Activated naive CD4-positive, alpha-beta T cell treated with anti-CD3 and anti-CD28 coated beads, Interleukin-2, amount 50 U/mL, for 16 hours (primary cell): Measurements from ENCODE around the gene FBXO38.
"Not testable (repeated sequence)": the region's sequence is repeated elsewhere in the genome, so short reads cannot be mapped to it uniquely, and the experiment has no call there.

Experiments used
- DNase-seq: peaks from one replicate; pipeline ENCODE4 v3.0.0-alpha.2; 2020

Gene FBXO38

DNA sequence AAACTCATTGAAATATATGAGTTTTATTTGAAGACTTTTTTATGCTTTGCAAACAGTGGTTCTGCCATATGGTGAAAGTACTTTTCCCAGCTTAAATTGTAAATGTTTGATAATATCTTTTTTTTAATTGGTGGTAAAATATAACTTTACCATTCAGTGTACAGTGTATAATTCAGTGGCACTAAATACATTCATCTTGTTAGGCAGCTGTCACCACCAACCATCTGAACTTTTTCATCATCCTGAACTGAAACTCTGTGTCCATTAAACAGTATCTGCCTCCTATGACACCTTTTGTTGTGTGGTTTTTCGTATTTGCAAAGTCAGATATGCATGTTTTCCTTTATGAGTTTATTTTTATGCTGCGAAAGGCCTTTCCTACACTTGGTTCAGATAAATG is 45.1 kb downstream of the FBXO38 start:
- no peak for DNase-seq

DNA sequence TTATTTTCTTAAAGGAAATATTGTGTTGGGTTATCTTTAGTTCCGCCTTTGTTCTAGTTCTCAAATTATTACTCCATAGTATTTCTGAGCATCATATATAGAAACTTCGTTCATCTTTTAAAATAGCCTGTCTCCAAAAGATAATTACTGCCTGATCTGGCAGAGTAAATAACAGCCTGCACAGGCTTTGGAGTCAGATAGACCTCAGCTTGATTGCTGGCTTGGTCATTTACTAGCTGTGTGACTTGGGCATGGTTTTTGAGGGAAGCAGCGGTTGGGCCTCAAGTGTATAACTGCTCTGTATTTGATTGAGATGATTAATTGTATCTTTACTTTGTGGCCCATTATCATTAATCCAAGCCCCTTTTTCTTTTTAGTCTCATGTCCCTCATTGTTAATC is 50.1 kb downstream of the FBXO38 start:
- DNase-seq, result no peak

DNA sequence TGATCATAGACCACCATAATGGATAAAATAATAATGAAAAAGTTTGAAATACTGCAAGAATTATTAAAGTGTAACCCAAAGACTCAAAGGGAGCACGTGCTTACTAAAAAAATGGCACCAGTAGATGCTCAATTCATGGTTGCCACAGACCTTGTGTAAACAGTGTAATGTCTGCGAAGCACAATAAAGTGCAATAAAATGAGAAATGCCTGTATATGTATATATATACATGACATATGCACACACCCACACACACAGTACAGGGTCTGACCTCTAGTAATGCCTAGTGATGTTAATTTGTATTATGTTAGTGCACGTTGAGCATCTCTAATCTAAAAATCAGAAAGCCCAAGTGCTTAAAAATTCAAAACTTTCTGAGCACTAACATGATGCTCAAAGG is 52.3 kb downstream of the FBXO38 start:
- no peak for DNase-seq

DNA sequence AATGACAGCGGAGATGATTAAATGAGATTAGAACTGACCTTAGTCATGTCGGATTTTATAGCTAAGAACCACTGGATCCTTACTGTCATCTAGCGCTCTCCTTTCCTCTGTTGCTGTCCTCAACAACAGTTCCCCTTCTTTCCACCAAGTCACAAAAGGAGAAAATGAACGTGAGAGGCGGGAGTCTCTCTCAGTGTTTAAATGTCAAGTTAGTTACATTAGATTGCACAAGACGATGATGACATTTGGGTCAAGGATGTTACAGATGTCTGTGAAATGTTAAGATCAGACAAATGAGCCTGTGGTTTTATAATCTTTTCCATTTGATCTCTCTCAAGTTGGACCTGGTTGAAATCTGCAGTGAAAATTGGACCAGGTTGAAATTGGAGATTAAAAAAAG is 53.5 kb downstream of the FBXO38 start:
- no peak for DNase-seq

DNA sequence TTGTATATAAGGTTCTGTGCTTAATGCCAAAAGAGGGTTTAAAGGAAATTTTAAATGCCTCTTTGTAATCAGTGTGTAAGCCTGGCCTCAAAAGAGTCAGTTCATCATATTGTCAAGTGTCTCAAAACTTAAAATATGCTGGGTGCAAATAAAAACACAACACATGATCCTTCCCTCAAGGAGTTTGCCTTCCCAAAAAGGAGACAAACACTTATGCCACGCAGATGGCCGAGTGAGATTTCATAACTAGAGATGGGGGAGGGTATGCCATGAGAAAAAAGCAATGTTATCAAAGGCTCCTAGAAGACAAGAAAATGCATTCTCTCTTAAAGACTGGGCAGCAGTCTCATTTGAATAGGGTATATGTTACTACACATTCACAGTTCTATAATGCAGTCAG is 55.2 kb downstream of the FBXO38 start:
- DNase-seq, result no peak

DNA sequence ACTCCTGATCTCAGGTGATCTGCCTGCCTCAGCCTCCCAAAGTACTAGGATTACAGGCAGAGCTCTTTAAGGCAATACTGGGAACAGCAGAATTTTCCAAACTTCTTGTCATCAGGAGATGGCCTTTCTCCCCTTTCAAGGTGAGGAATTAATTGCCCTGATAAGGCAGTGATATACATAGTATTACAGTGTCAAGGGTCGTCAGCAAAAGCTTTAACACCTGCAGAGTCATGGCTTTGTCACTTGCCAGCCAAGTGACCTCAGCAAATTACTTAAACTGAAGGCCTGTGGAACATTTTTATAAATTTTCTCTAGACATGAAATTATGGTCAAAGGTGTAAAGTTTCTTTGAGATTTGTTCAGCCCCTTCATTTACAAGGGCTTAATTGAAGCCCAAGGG is 59.5 kb downstream of the FBXO38 start:
- no peak for DNase-seq

DNA sequence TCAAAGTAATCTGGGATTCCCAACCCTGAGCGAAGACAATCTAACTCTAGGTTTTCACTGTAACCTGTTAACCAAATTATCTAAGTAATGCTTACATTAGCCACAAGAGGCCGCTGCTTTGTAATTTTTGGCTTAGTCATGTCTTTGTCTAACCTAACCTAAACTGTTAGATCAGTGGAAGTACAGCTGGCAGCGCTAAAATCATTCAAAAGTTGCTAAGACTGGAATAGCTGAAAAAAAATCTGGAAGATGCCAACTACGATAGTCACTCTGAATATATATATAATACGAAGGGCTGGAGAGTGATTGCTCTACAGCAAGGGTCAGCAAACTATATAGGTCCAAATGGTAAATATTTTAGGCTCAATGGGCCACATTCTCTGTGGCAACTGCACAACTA is 60.2 kb downstream of the FBXO38 start:
- DNase-seq, result peak; percentile 18

DNA sequence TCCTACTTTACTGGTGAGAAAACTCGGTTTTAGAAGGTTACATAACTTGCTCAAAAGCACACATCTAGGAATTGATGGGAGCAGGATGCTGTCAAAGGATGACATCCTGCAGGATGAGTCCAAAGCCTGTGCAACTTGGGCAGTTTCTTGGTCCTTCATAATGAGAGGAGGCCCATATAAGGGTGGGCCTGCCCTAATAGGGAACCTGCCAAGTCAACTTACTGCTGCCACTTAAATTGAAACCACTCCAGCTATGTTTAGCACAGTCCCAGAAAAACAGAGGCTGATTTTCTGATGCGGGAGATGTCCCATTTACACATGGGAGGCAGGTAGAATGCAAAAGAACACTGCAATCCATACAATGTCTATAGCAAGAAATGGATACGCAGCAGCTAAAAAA is 61.8 kb downstream of the FBXO38 start:
- DNase-seq, result no peak

DNA sequence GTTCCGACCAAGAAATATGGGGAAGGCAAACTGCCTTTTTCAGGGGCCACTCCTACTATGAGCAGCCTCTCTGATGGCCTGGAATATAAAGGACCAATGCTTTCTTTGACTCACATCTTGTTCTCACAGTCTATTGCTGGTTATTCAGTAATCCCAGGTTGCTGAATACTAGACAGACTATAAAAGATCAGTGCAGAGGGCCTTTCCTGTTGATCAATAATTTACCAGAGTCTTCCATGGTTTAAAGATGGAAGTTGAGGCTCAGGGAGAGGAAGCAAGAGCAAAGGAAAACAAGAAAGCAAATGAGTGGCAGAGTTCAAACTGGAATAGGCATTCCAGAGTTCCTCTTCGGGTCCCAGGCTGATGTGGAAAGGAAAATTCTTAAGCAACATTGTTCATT is 62.9 kb downstream of the FBXO38 start:
- no peak for DNase-seq

DNA sequence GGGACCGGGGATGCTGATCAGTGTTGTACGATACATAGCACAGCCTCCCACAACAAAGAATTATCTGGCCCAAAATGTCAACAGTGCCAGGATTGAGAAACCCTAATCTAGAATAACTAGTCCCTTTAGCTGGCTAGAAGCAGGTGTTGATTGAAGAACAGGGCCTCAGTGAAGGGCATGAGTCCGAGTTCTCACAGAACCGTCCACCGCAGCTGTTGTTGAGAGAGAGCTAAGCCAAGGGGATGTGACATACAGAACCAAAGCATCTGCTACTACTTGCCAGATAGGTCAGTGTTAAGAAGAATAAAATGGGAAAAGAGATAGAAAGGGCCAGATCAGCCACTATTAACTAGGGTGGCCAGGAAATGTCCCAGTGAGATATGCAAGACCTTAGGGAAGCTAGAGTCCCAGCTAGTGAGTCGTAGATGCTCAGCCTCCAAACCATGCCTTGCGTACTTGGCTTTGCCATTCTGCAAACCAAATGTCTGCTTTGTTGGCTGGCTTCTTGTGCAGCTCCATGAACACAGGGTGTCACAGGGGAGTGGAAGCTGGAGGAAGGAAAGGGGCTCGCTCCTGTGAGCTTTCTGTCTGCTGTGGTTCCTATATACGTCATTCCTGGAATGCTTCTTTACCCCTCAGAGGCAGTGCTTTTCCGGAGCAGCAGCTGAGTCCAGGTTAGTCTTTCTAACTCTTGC is 68.9 kb downstream of the FBXO38 start:
- DNase-seq, result no peak

DNA sequence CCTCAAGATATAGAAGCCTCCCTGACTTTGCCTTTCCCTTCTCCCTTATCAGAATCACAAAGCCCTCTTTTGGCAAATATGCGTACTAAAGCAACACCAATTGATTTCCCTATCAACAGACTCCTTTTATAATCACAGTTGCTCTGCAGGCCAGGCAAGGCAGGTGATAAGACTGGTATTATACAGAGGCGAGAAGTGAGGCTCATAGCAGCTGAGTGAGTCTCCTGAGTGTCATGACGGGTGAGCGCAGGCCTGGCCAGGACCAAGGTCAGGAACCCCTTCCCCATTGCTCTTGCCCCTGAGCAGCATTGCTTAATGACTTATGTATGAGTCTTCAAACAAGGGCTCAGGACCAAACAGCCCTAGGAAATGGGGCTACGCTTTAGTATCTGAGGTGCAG is 70.8 kb downstream of the FBXO38 start:
- DNase-seq, result no peak

DNA sequence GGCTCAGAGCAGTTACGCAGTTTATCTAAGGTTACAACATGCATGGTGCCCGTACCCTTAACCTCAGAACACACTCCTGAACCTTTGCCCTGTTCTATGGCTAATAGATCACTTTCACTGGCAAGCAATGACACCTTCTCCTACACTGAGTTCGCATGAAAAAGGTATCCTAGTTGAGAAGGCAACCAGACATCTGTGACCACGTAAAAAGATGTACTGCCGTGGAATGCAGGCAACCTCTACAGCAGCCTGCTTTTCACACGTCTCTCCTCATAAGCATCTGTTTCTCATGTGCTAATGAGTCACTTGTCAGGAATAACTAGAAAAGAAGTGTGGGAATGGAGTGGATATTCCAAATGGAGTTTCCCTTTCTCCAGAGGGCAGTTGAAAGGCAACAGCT is 71.4 kb downstream of the FBXO38 start:
- no peak for DNase-seq

DNA sequence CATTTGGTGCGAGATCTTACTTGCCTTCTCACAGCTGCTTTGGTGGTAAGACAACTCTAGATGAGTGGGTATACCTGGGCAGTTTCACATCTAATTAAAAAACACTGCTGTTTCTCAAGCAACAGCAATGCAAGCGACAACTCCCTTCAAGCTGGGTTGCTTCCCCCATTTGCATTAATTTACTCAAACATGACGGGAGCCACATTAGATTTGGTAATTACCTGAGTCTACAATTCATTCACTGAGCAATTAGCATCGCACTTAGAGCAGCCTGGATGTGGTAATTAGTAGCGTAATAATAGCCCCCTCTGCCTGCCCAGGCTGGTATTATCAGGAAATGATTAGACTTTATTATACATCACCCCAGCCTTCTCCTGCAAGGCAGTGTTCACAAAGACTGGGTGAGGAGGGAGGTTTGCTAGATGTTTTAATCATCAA is 73.4 kb downstream of the FBXO38 start:
- DNase-seq, result peak; percentile 13

DNA sequence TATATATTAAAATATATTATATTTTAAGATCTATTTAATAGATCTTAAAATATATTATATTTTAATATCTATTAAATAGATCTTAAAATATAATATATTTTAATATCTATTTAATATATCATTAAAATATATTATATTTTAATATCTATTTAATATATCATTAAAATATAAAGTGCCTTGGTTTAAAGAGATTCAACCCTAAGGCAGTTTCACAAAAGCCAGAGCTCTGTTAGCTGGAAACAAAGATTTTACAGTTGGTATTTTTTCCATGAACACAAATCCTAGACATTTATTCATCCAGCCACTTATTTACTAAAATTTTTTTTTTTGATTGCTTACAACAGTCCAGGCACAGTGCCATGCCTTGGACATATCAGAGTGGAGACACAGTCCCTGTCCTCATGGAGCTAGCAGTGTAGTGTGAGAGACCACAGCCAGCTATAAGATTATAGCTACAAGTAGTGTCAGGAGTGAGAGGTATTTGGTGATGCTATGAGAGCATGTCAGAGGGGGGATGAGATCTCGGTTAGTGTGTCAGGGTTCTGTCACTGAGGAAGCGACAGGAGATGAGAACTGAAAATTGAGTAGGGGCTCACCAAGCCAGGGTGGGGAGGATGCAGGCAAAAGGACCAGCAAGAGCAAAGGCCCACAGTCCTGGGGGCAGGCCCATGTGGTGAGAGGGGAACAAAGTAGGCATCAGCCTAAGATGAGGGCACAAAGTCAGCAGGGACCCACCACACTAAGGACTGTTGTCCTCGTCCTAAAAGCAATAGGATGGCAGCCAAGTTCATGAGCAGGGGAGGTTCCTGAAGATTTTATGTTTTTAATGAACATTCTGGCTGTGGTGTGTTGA is 74.5 kb downstream of the FBXO38 start:
- DNase-seq, result no peak

DNA sequence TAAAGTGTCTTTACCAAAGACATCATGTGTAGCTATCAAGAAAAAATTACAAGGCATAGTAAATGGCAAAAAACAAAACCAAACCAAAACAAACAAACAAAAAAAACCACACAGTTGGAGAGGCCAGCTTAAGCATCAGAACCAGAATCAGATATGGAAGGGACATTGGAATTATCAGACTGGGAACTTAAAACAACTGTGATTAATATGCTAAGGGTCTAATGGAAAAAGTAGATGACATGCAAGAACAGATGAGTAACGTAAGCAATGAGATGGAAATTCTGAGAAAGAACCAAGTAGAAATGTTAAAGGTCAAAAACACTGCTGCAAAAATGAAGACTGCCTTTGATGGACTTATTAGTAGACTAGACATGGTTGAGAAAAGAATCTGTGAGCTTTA is 75.9 kb downstream of the FBXO38 start:
- DNase-seq, result no peak

DNA sequence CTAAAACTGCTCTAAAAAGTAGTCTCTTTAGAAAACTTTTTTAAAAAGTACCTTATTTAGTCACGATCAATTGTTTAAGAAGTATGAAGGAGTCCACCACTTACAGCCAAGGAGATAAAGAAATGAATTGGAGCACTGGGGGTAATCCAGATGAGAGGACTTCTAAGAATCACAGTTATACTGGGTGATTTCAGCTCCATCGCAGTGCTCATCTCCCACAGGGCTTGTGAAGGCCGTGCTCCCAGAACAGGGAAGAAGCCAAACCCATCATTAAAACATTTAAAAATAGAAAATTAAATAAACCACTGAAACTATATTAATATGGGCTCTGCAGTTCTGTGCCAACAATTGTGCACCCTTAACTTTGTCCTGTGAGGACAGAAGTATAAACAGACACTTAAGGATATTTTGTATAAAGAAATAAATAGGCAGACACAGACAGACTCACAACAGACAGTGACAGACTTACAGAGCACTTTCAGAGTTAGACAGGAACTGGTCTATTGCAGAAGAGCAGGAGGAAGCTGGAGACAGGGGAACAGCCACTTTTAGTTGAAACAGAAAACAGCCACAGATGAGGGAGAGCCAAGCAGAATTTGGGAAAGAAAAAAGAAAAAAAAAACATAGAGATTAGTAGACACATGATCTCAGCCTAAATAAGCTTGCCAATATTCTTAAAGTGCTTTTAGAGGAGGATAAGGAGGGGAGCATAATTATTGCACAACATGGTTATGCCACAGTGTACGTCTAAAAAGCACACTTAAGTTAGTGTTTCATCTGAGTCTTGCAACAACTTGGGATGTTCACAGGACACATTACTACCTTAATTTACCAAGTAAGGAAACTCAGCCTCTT is 81.8 kb downstream of the FBXO38 start:
- DNase-seq, result no peak

DNA sequence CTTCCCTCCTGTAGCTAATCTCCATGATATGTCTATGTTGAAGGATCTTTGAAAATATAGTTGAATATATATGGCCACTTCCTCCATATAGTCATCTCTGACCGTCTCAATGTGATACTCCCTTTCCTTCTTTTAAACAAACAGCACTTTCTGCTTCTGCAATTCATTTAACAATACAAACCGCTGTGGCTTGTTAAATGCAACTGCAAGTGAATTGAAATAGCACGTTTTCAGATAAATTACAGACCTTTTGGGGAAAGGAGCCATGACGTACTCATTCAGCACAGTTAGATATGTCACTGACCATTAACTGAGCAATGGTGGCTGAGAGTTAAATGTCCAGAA is 82.5 kb downstream of the FBXO38 start:
- no peak for DNase-seq

DNA sequence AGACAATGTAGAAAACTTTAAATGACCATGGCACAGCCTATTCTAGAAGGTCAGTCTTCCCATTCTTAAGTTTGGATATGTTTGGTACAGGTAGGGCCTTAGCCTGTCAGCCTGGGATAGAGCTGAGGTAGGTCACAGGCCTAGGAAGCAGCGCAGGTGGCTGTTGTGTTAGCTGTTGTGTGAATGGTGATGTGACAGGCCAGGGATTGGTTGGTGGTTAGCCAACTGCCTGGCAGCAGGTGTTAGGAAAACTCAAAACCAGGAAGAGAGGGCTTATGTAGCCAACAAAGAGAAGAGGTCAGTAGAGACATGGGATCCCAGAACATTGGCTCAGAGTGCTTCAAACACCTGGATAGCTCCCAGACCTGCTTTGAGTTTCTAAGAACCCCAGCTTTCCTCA is 84.2 kb downstream of the FBXO38 start:
- DNase-seq, result no peak

DNA sequence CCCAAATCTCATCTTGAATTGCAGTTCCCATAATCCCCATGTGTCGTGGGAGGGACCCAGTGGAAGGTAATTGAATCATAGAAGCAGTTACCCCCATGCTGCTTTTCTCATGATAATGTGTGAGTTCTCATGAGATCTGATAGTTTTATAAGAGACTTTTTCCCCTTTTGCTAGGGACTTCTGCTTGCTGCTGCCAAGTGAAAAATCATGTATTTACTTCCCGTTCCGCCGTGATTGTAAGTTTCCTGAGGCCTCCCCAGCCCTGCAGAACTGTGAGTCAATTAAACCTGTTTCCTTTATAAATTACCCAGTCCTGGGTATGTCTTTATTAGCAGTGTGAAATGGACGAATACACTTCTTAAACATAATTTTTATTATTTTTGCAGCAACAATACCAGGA is 85.0 kb downstream of the FBXO38 start:
- DNase-seq, result not testable (repeated sequence)

DNA sequence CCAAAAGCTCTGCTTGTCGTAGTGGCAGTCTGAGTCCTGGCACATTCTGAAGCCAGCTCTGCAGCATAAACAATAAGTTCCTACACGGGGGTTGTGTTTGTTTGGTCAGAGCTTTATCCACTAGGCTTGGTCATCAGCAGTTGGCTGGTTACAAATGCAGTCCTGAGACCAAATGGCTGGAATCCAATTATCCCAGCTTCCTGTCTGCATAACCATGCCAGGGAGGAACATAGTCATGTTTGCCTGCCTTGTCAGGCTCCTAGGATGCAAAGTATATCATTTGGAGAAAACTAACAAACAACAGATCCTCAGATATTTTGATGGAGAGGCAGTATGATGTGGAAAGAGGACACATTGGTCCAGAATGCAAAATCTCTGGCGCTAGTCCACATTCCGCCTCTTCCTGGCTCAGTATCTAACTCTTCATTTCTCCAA is 85.8 kb downstream of the FBXO38 start:
- no peak for DNase-seq

DNA sequence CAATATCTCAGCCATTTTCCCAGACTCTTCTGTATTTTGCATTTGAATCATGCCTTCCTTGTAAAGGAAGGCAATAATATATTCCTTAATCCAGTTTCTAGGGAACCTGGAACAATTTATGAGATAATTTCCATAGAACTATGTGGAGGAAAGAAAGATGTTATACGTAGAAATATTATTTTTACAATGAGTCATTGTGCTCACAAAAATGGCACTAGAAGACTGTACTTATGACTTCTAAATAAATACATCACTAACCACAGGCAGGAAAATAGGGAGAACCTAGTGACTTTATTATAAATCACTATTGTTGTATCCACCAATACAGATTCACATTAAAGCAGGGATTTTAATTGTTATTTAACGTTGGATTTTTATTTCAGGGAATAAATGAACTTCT is 87.6 kb downstream of the FBXO38 start:
- DNase-seq, result no peak

DNA sequence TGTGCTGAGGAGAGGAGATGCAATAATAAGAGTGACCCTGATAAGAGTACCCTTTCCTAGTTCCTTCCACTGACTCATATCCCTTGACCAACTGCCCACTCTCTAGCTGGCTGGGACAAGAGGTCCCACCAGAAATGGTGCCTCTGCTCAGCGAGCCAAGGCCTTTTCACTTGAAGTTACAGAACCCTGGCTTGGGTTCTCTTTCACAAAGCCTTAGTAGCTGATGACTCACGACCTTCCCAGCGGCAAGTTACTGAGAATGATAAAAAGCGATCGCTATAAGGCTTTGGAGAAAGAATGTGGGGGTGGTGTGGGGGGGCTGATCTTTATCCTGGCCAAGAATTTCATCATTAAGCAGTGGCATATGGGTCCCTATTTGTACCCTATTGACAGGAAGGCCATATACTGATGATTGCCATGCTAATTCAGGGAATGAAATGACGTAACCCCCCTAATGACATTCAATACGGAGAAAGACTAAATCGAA is 90.3 kb downstream of the FBXO38 start:
- DNase-seq, result no peak

DNA sequence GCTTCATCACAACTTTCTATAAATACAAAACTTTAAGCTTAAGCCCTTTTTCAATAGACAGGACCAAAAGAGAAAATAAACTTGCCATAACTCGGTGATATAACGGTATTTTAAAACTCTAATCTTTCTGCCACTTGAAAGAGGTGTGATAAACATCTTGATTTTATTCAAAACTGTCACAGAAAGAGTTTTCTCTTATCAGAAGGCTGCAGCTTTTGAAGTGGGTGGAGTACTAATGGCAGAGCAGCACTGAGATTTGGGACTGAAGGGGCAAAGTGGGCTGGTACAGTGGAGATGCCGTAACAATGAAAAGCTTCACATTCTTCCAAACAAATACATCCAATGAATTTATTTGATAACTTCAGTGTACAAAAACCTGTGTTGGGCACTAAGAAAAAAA is 92.5 kb downstream of the FBXO38 start:
- DNase-seq, result no peak

DNA sequence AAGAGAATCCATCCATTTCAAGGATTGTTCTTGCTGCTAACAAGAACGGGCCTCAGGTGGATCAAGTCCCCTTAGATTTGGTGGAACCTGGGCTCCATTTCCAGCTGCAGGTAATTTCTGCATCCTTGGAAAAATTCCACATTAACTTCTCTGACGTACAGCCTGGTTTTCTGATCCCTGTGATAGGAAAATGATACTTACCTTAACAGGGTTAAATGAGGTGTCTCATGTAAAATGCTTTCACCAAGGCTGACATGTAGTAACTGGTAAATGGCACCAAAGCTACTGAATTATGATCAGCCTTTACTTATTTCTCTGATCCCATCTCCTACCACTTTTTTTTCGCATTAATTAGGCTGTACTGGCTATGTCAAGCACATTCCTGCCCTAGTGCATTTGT is 93.7 kb downstream of the FBXO38 start:
- DNase-seq, result no peak
